ENCODE results near the gene KATNB1.

KATNB1 gene, protein sequence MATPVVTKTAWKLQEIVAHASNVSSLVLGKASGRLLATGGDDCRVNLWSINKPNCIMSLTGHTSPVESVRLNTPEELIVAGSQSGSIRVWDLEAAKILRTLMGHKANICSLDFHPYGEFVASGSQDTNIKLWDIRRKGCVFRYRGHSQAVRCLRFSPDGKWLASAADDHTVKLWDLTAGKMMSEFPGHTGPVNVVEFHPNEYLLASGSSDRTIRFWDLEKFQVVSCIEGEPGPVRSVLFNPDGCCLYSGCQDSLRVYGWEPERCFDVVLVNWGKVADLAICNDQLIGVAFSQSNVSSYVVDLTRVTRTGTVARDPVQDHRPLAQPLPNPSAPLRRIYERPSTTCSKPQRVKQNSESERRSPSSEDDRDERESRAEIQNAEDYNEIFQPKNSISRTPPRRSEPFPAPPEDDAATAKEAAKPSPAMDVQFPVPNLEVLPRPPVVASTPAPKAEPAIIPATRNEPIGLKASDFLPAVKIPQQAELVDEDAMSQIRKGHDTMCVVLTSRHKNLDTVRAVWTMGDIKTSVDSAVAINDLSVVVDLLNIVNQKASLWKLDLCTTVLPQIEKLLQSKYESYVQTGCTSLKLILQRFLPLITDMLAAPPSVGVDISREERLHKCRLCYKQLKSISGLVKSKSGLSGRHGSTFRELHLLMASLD

DNA sequence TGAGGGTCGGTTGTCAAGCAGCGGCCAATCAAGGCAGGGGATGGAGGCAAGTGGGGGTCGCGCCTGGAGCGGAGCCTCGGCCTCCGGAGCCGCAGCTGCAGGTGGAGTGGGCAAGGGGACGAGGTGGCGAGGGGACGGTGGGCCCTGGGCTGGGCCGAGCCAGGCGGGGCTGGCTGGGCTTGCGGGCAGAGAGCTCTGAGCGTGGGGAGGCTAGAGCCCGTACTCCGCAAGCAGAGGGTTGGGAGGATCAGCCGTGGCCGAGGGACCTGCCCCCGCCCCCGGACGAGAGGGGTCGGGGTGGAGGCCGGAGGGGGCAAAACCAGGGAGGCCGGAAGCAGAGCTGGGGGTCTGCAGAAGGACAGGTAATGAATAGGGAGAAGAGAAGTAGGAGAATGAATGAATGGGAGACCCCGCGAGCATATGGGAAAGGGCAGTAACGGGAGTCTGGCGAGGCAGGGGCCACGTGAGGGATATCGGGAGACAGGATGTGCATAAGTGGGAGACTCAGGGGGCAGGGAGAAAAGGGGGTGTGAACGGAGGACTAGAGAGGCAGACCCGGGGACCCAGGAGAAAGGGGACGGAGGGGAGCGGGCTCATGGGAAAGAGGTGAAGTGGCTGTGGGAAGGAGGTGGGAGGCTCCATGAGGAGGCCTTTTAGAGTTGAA lies at the start of gene KATNB1:
KATNB1 (plus strand) TSS at position 16 of the 664 bp plus-strand sequence. CDS start 1,474 bp downstream, outside the sequence.
- no peak for DNase-seq (ENCODE audit: extremely low read depth, low read depth)
- TF ChIP-seq, protein P1, sequence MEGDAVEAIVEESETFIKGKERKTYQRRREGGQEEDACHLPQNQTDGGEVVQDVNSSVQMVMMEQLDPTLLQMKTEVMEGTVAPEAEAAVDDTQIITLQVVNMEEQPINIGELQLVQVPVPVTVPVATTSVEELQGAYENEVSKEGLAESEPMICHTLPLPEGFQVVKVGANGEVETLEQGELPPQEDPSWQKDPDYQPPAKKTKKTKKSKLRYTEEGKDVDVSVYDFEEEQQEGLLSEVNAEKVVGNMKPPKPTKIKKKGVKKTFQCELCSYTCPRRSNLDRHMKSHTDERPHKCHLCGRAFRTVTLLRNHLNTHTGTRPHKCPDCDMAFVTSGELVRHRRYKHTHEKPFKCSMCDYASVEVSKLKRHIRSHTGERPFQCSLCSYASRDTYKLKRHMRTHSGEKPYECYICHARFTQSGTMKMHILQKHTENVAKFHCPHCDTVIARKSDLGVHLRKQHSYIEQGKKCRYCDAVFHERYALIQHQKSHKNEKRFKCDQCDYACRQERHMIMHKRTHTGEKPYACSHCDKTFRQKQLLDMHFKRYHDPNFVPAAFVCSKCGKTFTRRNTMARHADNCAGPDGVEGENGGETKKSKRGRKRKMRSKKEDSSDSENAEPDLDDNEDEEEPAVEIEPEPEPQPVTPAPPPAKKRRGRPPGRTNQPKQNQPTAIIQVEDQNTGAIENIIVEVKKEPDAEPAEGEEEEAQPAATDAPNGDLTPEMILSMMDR (IDR thresholded peaks at IDR 0.05; ENCODE audit: low read depth, low read length), result no peak

DNA sequence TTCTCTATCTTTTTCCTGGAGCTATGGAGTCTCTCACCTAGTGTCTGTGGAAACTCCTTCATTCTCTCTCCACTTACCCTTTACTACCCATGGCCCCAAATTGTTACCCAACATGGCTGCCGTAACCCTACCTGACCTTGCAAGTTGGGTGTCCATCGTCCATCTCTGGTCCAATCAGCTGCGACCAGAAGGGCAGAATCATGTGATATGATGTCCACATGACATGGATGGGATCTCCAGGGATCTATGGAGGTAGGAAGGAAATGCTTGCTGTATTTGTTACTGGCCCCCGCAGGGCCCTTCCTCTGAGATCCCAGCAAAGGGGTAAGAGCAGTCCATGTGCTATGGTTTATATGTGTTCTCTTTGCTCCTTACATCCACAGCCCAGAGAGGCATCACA lies 49.0 kb upstream of the KATNB1 start:
- DNase-seq (ENCODE audit: extremely low read depth, low read depth), result no peak
- TF ChIP-seq, protein P1 (IDR thresholded peaks at IDR 0.05; ENCODE audit: low read depth, low read length), result no peak

DNA sequence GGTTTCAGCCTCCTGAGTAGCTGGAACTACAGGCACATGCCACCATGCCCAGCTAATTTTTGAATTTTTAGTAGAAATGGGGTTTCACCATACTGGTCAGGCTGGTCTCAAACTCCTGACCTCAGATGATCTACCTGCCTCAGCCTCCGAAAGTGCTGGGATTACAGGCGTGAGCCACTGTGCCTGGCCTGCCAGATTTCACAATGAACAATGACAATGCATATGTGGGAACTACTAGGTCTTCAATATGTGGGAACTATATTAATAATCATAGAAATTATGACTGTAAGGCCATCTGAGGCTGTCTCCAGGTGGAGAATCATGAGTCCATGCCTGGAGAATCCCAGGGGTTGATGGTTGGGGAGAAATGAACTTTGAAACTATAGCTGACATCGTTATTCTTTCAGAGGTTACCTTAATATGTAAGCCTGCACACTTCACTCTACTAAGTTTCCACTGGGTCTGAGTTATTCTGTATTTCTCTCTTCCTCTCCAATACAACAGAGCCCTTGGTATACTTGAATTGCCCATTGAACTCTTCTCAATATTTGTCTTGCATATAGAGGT lies 48.1 kb upstream of the KATNB1 start:
- no peak for DNase-seq (ENCODE audit: extremely low read depth, low read depth)
- TF ChIP-seq, protein P1 (IDR thresholded peaks at IDR 0.05; ENCODE audit: low read depth, low read length), result no peak

DNA sequence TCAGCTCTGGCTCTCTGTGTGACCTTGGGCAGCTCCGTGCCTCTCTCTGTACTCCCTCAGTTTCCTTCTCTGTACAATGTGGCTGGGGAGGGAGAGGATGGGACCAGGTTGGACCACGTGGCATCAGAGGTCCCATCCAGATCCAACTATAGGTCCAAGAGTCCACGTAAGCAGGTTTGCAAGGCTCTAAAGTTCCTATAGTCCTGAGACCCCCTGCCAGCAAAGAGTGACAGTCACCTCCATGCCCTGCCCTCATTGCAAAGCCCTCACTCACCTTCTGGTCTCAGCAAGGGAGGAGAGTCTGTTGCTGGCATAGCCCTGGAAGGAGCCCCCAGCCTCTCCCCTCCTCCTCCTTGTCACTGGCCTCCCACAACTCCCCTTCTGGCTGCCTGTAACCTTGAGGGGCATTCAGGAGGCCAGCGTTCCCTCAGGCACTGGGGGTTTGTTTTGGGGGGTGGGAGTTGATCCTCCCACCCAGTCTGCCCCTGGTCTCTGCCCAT lies 47.0 kb upstream of the KATNB1 start:
- DNase-seq (ENCODE audit: extremely low read depth, low read depth), result no peak
- TF ChIP-seq, protein P1 (IDR thresholded peaks at IDR 0.05; ENCODE audit: low read depth, low read length), result no peak

DNA sequence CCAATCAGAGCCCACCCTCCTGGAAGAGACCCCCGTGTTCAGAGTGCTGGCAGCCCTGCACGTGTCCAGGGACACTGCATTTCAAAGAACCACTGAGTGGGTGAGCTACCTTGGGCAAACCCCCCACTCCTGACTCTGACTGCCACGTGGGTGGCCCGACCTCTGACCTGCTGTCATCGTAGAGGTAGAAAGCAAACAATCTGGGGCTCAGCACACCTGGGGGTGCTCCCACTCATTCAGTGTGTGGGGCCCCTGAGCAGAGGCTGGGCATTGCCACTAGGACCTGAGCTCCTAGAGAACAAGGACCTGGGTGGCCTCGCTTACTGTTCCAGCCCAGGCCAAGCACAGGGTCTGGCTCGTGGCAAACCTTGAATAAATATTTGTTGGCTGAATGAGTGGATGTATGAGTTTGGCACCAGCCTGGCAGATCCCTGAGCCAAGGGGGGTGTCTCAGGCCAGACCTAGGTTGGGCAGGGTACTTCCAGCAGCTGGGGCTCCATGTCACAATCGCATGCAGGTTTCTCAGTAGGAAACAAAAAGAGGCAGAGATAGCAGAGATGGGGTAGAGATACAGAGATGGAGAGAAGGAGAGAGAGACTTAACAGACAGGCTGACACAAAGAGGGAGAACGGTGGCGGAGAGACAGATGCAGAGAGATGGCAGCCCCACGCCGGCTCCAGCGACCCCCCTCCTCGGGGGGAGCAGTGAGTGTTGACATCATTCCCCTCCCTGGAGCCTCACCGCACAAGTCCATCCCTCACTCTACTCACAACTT lies 46.4 kb upstream of the KATNB1 start:
- no peak for DNase-seq (ENCODE audit: extremely low read depth, low read depth)
- TF ChIP-seq, protein P1 (IDR thresholded peaks at IDR 0.05; ENCODE audit: low read depth, low read length), result no peak

DNA sequence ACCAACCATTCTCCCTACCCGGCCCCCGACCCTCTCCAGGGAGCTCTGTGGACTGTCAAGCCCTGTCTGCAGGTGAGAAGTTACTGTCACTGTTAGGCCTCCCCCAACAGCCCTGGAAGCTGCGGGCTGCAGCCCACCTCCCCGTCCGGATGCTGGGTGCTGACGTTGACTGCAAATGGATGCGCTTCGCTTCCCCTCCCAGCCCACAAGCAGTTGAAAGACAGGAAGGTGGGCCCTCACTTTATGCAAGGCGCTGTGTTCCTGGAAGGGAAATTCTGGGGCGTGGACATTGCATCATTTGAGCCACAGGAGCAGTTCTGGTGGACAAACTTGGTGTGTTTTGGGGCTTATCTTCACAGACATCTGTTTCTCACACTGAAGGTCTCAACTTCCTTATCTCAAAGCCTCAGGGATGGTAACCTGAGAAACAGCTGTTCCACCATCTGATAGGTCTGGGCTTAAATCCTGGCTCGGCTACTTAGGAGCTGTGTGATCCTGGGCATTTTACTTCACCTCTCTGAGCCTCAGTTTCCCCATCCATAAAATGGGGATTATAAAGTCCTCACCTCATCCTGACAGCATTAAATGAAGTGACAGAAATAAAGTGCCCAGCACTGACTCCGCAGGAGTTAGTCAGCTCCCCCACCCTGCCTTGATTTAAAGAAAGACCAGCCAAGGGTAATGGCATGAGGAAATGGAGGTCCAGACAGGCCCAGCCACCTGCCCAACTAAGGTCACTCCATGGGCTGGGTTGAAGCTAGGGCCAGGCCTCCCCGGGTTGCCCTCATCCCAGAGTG lies 45.6 kb upstream of the KATNB1 start:
- no peak for DNase-seq (ENCODE audit: extremely low read depth, low read depth)
- TF ChIP-seq, protein P1 (IDR thresholded peaks at IDR 0.05; ENCODE audit: low read depth, low read length), result no peak

Measured in AG09319 (cell line).